K562 (cell line): Measurements from ENCODE around the gene GMPR2. TPM values are rescaled to one million over a fixed set of nuclear protein-coding genes. Genes with fewer than 3 reads are reported as not detected.

Experiments
- DDX20 ChIP-seq: fragments of 450-650 bp; IDR thresholded peaks from 2 replicates; pipeline ENCODE4 v1.6.1; 2016; ENCODE audit warnings: missing genetic modification characterization, low read depth, mild to moderate bottlenecking, missing compliant biosample characterization, moderate library complexity
- FIP1L1 ChIP-seq: fragments of 200-400 bp; formaldehyde crosslinking; IDR thresholded peaks from 2 replicates; pipeline ENCODE4 v1.6.1; 2018; ENCODE audit warnings: mild to moderate bottlenecking, low read depth, low read length; ENCODE audit not compliant: poor library complexity, severe bottlenecking
- NCOR1 ChIP-seq: fragments of 450-650 bp; IDR thresholded peaks from 2 replicates; pipeline ENCODE4 v1.6.1; 2016; ENCODE audit warnings: mild to moderate bottlenecking, moderate library complexity
- POLR2A ChIP-seq: fragments of 450-650 bp; conservative IDR thresholded peaks from 2 replicates; pipeline ENCODE4 v1.6.1; 2016
- POLR2B ChIP-seq: fragments of 450-650 bp; IDR thresholded peaks from 2 replicates; pipeline ENCODE4 v1.6.1; 2018; ENCODE audit warnings: low read depth; ENCODE audit not compliant: partially characterized antibody
- POLR3A ChIP-seq: IDR thresholded peaks from 2 replicates; pipeline ENCODE4 v1.6.1; 2011; ENCODE audit warnings: borderline replicate concordance, mild to moderate bottlenecking, moderate library complexity; ENCODE audit not compliant: insufficient read length, insufficient read depth; ENCODE audit errors: extremely low read depth
- RAD21 ChIP-seq, 2 experiments: fragments of 250-450 bp in 1 of 2; fragments of 450-650 bp in 1 of 2; sonication (Bioruptor Pico) in 1 of 2; formaldehyde crosslinking in 1 of 2; IDR thresholded peaks in 1 of 2; conservative IDR thresholded peaks in 1 of 2; 2 replicates each; pipeline versions ENCODE4 v1.4.0 to v1.8.0; 2020 to 2022; ENCODE audit warnings: mild to moderate bottlenecking in 2 of 2, moderate library complexity in 1 of 2
- RCOR1 ChIP-seq, 2 experiments: IDR thresholded peaks; 2 replicates each; pipeline ENCODE4 v1.6.1; 2012; ENCODE audit warnings: low read depth in 2 of 2, low read length in 2 of 2, borderline replicate concordance in 1 of 2, improper control_type of control experiment in 1 of 2
- SRSF1 ChIP-seq: fragments of 200-400 bp; formaldehyde crosslinking; IDR thresholded peaks from 2 replicates; pipeline ENCODE4 v1.6.1; 2017; ENCODE audit warnings: mild to moderate bottlenecking, low read depth, low read length, moderate library complexity
- TAF9B ChIP-seq: fragments of 450-650 bp; IDR thresholded peaks from 2 replicates; pipeline ENCODE4 v1.6.1; 2018; ENCODE audit warnings: mild to moderate bottlenecking; ENCODE audit not compliant: partially characterized antibody
- TRIM24 ChIP-seq, 2 experiments: fragments of 450-650 bp; IDR thresholded peaks; 2 replicates each; pipeline ENCODE4 v1.6.1; 2016
- ZEB2 ChIP-seq: fragments of 450-650 bp; IDR thresholded peaks from 2 replicates; pipeline ENCODE4 v1.6.1; 2016
- ZFP1 ChIP-seq: fragments of 450-650 bp; formaldehyde crosslinking; IDR thresholded peaks from 2 replicates; pipeline ENCODE4 v1.4.0; 2020; ENCODE audit warnings: mild to moderate bottlenecking, mixed read lengths
- ZFP36 ChIP-seq: fragments of 150-350 bp; IDR thresholded peaks from 2 replicates; pipeline ENCODE4 v1.6.1; 2018; ENCODE audit warnings: low read length, low read depth; ENCODE audit not compliant: partially characterized antibody
- ZKSCAN1 ChIP-seq: fragments of 150-350 bp; IDR thresholded peaks from 2 replicates; pipeline ENCODE4 v1.6.1; 2016; ENCODE audit warnings: low read depth, low read length
- ZNF24 ChIP-seq: fragments of 450-650 bp; IDR thresholded peaks from 2 replicates; pipeline ENCODE4 v1.6.1; 2016
- ZSCAN29 ChIP-seq: fragments of 450-650 bp; IDR thresholded peaks from 2 replicates; pipeline ENCODE4 v1.6.1; 2017
- polyA plus RNA-seq, 8 experiments: library from polyadenylated mRNA; depleted of rRNA in 4 of 8; stranded (reverse) in 5 of 8; unstranded in 3 of 8; fragments of >200 nt; fragmentation: Nextera tagmentation in 2 of 8; fragmentation: Illumina TruSeq in 1 of 8; extraction: Ambion mirVana in 2 of 8; extraction: Trizol in 1 of 8; gene quantifications; 2 replicates each; pipeline versions ENCODE4 v1.2.1 to v1.2.3, GENCODE V29; 2011 to 2014; ENCODE audit warnings: inconsistent platforms in 1 of 8, missing spikeins in 1 of 8
- total RNA-seq, 7 experiments: library from RNA; depleted of rRNA in 6 of 7; stranded (reverse); fragments of >200 nt in 6 of 7; fragmentation: Illumina TruSeq in 2 of 7; extraction: Trizol in 2 of 7; gene quantifications; 2 replicates each; pipeline versions ENCODE4 v1.2.1 to v1.2.3, GENCODE V29; 2011 to 2021; ENCODE audit warnings: low replicate concordance in 1 of 7
- TF ChIP-seq, protein P1 (sequence below): sonication (generic); formaldehyde crosslinking; IDR thresholded peaks from 2 replicates; pipeline ENCODE4 v1.8.0; 2023; ENCODE audit warnings: mild to moderate bottlenecking, missing genetic modification reagents
- TF ChIP-seq, protein P2 (sequence below): fragments of 250-450 bp; sonication (Bioruptor Pico); IDR thresholded peaks from 2 replicates; pipeline ENCODE4 v1.4.0; 2020; ENCODE audit warnings: mild to moderate bottlenecking
- TF ChIP-seq, protein P3 (sequence below): conservative IDR thresholded peaks from 2 replicates; pipeline ENCODE4 v1.6.1; 2011; ENCODE audit warnings: low read depth, mild to moderate bottlenecking, low read length; ENCODE audit not compliant: control insufficient read depth

The GMPR2 gene
- total and polyA plus RNA-seq, 9 of the 15 experiments (the other 6 are each of a cell fraction or from before 2014, with no cell fraction given), result 26.4 to 67.4 (median 36.3) TPM

DNA sequence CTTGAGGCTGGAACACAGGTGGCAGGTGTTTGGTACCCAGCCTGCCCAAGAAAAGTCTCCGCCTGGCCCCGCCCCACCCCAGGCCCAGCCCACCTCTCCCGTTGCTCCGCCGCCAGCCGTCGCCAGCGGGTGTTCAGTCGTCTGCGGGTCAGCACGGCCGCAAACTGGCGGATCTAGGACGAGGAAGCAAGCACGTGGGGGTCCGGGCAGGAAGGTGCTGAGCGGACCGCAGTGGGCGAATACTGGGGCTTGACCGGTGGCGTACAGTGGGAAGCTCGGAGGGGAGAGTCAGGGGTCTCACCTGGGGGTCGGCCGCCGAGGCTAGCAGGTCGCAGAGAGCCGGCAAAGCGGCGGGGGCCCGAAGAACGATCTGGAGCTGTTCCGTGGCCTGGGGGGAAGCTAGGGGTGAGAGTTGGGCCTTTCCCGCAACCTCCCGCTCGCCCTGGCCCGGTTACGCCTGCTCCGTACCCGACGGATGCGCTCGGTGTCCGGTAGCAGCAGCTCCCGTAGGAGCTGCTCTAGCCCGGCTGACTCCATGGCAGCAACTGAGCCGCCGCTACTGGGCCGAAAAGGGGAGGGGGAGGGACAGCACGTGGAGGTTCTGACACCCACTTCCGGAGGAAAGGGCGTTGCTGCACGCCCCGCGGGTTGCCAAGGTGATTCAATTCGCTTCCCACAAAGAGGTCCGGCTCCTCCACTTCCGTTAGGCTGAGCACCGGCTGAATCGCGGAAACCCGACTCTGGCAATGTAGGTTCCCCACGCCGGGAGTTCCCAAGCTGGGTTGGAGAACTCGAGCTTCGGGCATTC, 44.3 kb upstream of the GMPR2 start, which contains the start of gene IPO4 (continued):
- TF ChIP-seq ZFP1 (CRISPR knock-in tag) (no peak), TAF9B (peak; percentile 45), SRSF1 (0 out of 2 replicates have a peak, but pooled peaks have one; percentile 20), ZFP36 (no peak), POLR2A (peak; percentile 88), RAD21 (CRISPR knock-in tag; conservative IDR thresholded peaks at IDR 0.05 in 1 of 2, IDR thresholded peaks at IDR 0.05 in 1 of 2) (peak; percentile 27 to 34; a peak in 1 of 4 replicates), POLR2B (peak; percentile 59), DDX20 (no peak), NCOR1 (peak; percentile 17; the same call in 1 of the 2 replicates), POLR3A (no peak), ZKSCAN1 (0 out of 2 replicates have a peak, but pooled peaks have one; percentile 29), RCOR1 (IDR thresholded peaks at IDR 0.05; ENCODE audit: borderline replicate concordance in 1 of 2, low read depth in 2 of 2, low read length in 2 of 2) (0 out of 4 replicates have a peak, but pooled peaks of 1 of the 2 experiments have one; percentile 43), FIP1L1 (peak; percentile 29), TRIM24 (IDR thresholded peaks at IDR 0.05) (peak in 1 of 2 experiments; percentile 99; a peak in 2 of 4 replicates), ZEB2 (peak; percentile 97), ZNF24 (peak; percentile 60; the same call in 1 of the 2 replicates), ZSCAN29 (no peak; the same call in 1 of the 2 replicates)
- TF ChIP-seq, protein P1, sequence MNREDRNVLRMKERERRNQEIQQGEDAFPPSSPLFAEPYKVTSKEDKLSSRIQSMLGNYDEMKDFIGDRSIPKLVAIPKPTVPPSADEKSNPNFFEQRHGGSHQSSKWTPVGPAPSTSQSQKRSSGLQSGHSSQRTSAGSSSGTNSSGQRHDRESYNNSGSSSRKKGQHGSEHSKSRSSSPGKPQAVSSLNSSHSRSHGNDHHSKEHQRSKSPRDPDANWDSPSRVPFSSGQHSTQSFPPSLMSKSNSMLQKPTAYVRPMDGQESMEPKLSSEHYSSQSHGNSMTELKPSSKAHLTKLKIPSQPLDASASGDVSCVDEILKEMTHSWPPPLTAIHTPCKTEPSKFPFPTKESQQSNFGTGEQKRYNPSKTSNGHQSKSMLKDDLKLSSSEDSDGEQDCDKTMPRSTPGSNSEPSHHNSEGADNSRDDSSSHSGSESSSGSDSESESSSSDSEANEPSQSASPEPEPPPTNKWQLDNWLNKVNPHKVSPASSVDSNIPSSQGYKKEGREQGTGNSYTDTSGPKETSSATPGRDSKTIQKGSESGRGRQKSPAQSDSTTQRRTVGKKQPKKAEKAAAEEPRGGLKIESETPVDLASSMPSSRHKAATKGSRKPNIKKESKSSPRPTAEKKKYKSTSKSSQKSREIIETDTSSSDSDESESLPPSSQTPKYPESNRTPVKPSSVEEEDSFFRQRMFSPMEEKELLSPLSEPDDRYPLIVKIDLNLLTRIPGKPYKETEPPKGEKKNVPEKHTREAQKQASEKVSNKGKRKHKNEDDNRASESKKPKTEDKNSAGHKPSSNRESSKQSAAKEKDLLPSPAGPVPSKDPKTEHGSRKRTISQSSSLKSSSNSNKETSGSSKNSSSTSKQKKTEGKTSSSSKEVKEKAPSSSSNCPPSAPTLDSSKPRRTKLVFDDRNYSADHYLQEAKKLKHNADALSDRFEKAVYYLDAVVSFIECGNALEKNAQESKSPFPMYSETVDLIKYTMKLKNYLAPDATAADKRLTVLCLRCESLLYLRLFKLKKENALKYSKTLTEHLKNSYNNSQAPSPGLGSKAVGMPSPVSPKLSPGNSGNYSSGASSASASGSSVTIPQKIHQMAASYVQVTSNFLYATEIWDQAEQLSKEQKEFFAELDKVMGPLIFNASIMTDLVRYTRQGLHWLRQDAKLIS (CRISPR knock-in tag), result peak; percentile 16; the same call in 1 of the 2 replicates
- TF ChIP-seq, protein P2, sequence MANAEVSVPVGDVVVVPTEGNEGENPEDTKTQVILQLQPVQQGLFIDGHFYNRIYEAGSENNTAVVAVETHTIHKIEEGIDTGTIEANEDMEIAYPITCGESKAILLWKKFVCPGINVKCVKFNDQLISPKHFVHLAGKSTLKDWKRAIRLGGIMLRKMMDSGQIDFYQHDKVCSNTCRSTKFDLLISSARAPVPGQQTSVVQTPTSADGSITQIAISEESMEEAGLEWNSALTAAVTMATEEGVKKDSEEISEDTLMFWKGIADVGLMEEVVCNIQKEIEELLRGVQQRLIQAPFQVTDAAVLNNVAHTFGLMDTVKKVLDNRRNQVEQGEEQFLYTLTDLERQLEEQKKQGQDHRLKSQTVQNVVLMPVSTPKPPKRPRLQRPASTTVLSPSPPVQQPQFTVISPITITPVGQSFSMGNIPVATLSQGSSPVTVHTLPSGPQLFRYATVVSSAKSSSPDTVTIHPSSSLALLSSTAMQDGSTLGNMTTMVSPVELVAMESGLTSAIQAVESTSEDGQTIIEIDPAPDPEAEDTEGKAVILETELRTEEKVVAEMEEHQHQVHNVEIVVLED (CRISPR knock-in tag), result 0 out of 2 replicates have a peak, but pooled peaks have one; percentile 25
- TF ChIP-seq, protein P3, sequence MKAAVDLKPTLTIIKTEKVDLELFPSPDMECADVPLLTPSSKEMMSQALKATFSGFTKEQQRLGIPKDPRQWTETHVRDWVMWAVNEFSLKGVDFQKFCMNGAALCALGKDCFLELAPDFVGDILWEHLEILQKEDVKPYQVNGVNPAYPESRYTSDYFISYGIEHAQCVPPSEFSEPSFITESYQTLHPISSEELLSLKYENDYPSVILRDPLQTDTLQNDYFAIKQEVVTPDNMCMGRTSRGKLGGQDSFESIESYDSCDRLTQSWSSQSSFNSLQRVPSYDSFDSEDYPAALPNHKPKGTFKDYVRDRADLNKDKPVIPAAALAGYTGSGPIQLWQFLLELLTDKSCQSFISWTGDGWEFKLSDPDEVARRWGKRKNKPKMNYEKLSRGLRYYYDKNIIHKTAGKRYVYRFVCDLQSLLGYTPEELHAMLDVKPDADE, result peak; percentile 72; the same call in 1 of the 2 replicates
